Measurements from ENCODE around the gene CAMTA1. TPM values are rescaled to one million over a fixed set of nuclear protein-coding genes. Genes with fewer than 3 reads are reported as not detected.

CAMTA1 gene
- total and polyA plus RNA-seq, 9 of the 15 experiments (the other 6 are each of a cell fraction or from before 2014, with no cell fraction given): 43.9 to 161 (median 65.9) TPM

DNA sequence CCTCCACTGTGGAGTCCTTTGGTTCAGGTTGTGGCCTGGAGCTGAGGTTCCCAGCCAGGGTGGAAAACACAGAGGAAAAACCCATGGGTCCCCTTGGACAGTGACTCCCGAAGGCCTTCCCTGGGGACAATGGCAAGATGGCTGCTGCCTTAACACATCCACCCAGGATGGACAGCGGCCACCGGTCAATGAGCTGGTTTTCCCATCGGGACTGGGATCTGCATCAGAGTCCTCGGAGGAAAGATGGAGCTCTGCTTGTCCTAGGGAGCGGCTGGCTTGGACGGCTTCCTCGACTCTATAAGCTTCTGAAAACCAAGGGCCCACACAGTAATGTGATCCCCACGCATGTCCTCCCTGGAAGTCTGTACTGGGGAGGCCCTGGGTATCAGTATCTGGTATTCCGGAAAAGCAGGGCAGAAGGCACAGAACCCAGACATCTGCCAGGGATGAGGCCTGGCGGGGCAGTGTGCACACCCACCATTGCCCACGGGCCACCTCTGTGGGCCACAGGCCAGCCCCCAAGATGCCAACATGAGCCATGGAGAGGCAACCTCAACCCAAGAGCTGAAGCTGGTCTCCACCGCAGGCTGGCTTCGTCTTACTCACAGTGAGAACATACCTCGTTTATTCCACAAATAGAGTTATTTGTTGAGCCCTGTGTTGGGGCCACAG is 891.2 kb downstream of the CAMTA1 start (continued):
- TF ChIP-seq, protein P1, sequence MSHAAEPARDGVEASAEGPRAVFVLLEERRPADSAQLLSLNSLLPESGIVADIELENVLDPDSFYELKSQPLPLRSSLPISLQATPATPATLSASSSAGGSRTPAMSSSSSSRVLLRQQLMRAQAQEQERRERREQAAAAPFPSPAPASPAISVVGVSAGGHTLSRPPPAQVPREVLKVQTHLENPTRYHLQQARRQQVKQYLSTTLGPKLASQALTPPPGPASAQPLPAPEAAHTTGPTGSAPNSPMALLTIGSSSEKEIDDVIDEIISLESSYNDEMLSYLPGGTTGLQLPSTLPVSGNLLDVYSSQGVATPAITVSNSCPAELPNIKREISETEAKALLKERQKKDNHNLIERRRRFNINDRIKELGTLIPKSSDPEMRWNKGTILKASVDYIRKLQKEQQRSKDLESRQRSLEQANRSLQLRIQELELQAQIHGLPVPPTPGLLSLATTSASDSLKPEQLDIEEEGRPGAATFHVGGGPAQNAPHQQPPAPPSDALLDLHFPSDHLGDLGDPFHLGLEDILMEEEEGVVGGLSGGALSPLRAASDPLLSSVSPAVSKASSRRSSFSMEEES (CRISPR knock-in tag; IDR thresholded peaks at IDR 0.05): no peak
- TF ChIP-seq HMG20A (CRISPR knock-in tag; conservative IDR thresholded peaks at IDR 0.05): no peak

DNA sequence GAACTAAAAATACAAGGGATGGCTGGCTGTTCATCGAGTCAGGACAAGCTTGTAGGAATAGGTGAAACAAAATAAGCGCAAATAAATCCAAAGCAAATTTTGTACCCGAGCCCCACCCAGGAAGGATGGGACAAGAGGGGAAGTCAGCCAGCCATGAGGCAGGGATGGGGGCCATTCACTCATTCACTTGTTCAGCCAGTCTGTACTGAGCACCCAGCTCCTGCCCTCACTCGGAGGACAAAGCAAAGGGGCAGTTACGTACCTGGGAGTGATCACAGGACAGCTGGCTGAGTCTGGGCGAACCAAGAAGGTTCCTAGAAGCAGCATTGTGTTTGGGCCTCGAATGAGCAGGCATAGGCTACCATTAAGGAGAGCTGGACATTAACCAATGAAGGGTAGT is 891.9 kb downstream of the CAMTA1 start:
- Histone ChIP-seq H2AFZ (ENCODE audit: low read depth, low read length) (no peak overlapping the region), H4K20me1 (replicated peaks; ENCODE audit: control insufficient read depth, insufficient read depth, low read length) (peaks cover 18% of the 10 kb centered on the region), H3K9me1 (ENCODE audit: control insufficient read depth, insufficient read depth, low read length) (no peaks in the 10 kb centered on the region), H3K4me2 (ENCODE audit: insufficient read depth, low read length) (no peak overlapping the region), H3K27ac (ENCODE audit: extremely low read depth, low read depth, low read length) (no peak overlapping the region), H3K79me2 (ENCODE audit: control insufficient read depth, insufficient read depth, low read length) (no peaks in the 10 kb centered on the region), H3K36me3 (ENCODE audit: control insufficient read depth, insufficient read depth, low read length) (no peaks in the 10 kb centered on the region), H3K4me3 (no peak overlapping the region), H3K4me1 (replicated peaks in 1 of 2; ENCODE audit: control insufficient read depth in 2 of 2, insufficient read depth in 2 of 2, low read length in 2 of 2) (peaks cover 0 to 18% of the 10 kb centered on the region in 2 experiments; a peak in 2 of 5 replicates), H3K27me3 (ENCODE audit: control insufficient read depth in 2 of 2, insufficient read depth in 2 of 2, low read length in 2 of 2) (peaks cover 60 to 80% of the 10 kb centered on the region in 2 experiments), H3K9ac (ENCODE audit: insufficient read depth in 1 of 2, low read depth in 2 of 2, low read length in 2 of 2) (no peak overlapping the region), H3K9me3 (replicated peaks; ENCODE audit: control insufficient read depth, insufficient read depth, low read depth, low read length) (no peaks in the 10 kb centered on the region)
- POLR2A ChIA-PET: interaction anchor here (0.6 to 1.2 kb wide), 3 partner anchors 13 to 798 kb away, joined by 3 to 4 read pairs (median 4); no protein-coding TSS in a partner anchor
- in situ Hi-C loops (cut with MboI) (no loop called here), intact Hi-C loops (cut with micrococcal nuclease) (no loop called here)
- DNase-seq (ENCODE audit: extremely low read depth in 1 of 4, low spot score in 3 of 4) (no peak), FAIRE-seq (no peak), ATAC-seq (no peak)
- CTCF ChIA-PET (ENCODE audit: low intra/inter-chr PET ratio): interaction anchor here (0.6 kb wide), 1 partner anchor 214 kb away, joined by 4 read pairs; no protein-coding TSS in a partner anchor
- BruUV-seq (replicated peaks): no TSS peak
- WGBS (ENCODE audit: insufficient coverage, low coverage, missing lambda C conversion rate): 0% methylated on average over 7 of the region's 7 CpGs
- TF ChIP-seq, protein P2, sequence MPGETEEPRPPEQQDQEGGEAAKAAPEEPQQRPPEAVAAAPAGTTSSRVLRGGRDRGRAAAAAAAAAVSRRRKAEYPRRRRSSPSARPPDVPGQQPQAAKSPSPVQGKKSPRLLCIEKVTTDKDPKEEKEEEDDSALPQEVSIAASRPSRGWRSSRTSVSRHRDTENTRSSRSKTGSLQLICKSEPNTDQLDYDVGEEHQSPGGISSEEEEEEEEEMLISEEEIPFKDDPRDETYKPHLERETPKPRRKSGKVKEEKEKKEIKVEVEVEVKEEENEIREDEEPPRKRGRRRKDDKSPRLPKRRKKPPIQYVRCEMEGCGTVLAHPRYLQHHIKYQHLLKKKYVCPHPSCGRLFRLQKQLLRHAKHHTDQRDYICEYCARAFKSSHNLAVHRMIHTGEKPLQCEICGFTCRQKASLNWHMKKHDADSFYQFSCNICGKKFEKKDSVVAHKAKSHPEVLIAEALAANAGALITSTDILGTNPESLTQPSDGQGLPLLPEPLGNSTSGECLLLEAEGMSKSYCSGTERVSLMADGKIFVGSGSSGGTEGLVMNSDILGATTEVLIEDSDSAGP (CRISPR knock-in tag; IDR thresholded peaks at IDR 0.05): no peak
- no peak for TF ChIP-seq TOE1 (IDR thresholded peaks at IDR 0.05; ENCODE audit: borderline replicate concordance)
- TF ChIP-seq TOE1 (CRISPR knock-in tag; IDR thresholded peaks at IDR 0.05; ENCODE audit: borderline replicate concordance, low read depth): no peak
- no peak for TF ChIP-seq HDAC1 (IDR thresholded peaks at IDR 0.05)
- TF ChIP-seq RBM15 (IDR thresholded peaks at IDR 0.05; ENCODE audit: insufficient read depth, low read length): no peak
- TF ChIP-seq MTA2 (IDR thresholded peaks at IDR 0.05; ENCODE audit: low read depth): no peak
- TF ChIP-seq RBM14 (IDR thresholded peaks at IDR 0.05; ENCODE audit: borderline replicate concordance, insufficient read depth, low read depth, low read length): no peak
- TF ChIP-seq, protein P3, sequence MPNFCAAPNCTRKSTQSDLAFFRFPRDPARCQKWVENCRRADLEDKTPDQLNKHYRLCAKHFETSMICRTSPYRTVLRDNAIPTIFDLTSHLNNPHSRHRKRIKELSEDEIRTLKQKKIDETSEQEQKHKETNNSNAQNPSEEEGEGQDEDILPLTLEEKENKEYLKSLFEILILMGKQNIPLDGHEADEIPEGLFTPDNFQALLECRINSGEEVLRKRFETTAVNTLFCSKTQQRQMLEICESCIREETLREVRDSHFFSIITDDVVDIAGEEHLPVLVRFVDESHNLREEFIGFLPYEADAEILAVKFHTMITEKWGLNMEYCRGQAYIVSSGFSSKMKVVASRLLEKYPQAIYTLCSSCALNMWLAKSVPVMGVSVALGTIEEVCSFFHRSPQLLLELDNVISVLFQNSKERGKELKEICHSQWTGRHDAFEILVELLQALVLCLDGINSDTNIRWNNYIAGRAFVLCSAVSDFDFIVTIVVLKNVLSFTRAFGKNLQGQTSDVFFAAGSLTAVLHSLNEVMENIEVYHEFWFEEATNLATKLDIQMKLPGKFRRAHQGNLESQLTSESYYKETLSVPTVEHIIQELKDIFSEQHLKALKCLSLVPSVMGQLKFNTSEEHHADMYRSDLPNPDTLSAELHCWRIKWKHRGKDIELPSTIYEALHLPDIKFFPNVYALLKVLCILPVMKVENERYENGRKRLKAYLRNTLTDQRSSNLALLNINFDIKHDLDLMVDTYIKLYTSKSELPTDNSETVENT (CRISPR knock-in tag; IDR thresholded peaks at IDR 0.05): no peak
